ENCODE measurements around the gene MED20.

Gene MED20

GRCh38 chr6:41932378-41932777 lies 11.4 kb upstream of the MED20 start:
- H3K9ac ChIP-seq (ENCODE audit: low read length in 2 of 2) = no peak overlapping the region
- no peak overlapping the region for H3K4me3 ChIP-seq (ENCODE audit: low read length in 2 of 2)
- peaks cover 70% of the 10 kb centered on the region in 2 donors for H3K36me3 ChIP-seq (ENCODE audit: control insufficient read depth in 2 of 2, insufficient read depth in 2 of 2, low read length in 2 of 2)
- peaks cover 11% of the 10 kb centered on the region for H3K4me1 ChIP-seq (ENCODE audit: control insufficient read depth, insufficient read depth, low read length)
- H3K27ac ChIP-seq (ENCODE audit: low read length) = no peak overlapping the region
- no peaks in the 10 kb centered on the region for H3K27me3 ChIP-seq (ENCODE audit: control insufficient read depth in 1 of 2, insufficient read depth in 2 of 2, low read length in 2 of 2)
- no peaks in the 10 kb centered on the region for H3K9me3 ChIP-seq (ENCODE audit: control insufficient read depth in 2 of 2, low read length in 2 of 2)

- H3K9me3 ChIP-seq (ENCODE audit: control insufficient read depth in 2 of 2, low read length in 2 of 2) = no peaks in the 10 kb centered on the region
- H3K36me3 ChIP-seq (ENCODE audit: control insufficient read depth in 2 of 2, insufficient read depth in 2 of 2, low read length in 2 of 2) = peaks cover 72% of the 10 kb centered on the region in 2 donors
- H3K4me3 ChIP-seq (ENCODE audit: low read length in 2 of 2) = no peak overlapping the region
- no peaks in the 10 kb centered on the region for H3K27me3 ChIP-seq (ENCODE audit: control insufficient read depth in 1 of 2, insufficient read depth in 2 of 2, low read length in 2 of 2)
- H3K27ac ChIP-seq (ENCODE audit: low read length) = no peak overlapping the region
- H3K4me1 ChIP-seq (ENCODE audit: control insufficient read depth, insufficient read depth, low read length) = peaks cover 10% of the 10 kb centered on the region
- no peak overlapping the region for H3K9ac ChIP-seq (ENCODE audit: low read length in 2 of 2)
Measured at GRCh38 chr6:41931792-41932191, 10.9 kb upstream of the MED20 start.

- peaks cover 59 to 64% of the 10 kb centered on the region in 2 donors for H3K36me3 ChIP-seq (ENCODE audit: control insufficient read depth in 2 of 2, insufficient read depth in 2 of 2, low read length in 2 of 2)
- H3K4me1 ChIP-seq (ENCODE audit: control insufficient read depth, insufficient read depth, low read length) = no peaks in the 10 kb centered on the region
- H3K4me3 ChIP-seq (ENCODE audit: low read length in 2 of 2) = no peak overlapping the region
- H3K27ac ChIP-seq (ENCODE audit: low read length) = no peak overlapping the region
- no peaks in the 10 kb centered on the region for H3K9me3 ChIP-seq (ENCODE audit: control insufficient read depth in 2 of 2, low read length in 2 of 2)
- H3K27me3 ChIP-seq (ENCODE audit: control insufficient read depth in 1 of 2, insufficient read depth in 2 of 2, low read length in 2 of 2) = no peaks in the 10 kb centered on the region
- H3K9ac ChIP-seq (ENCODE audit: low read length in 2 of 2) = no peak overlapping the region
Measured at GRCh38 chr6:41929924-41930323, 9.0 kb upstream of the MED20 start.

GRCh38 chr6:41927253-41927652 lies 6.3 kb upstream of the MED20 start:
- Histone ChIP-seq H3K4me3 (ENCODE audit: low read length in 2 of 2) (no peak overlapping the region), H3K36me3 (ENCODE audit: control insufficient read depth in 2 of 2, insufficient read depth in 2 of 2, low read length in 2 of 2) (peaks cover 43 to 44% of the 10 kb centered on the region in 2 donors), H3K4me1 (ENCODE audit: control insufficient read depth, insufficient read depth, low read length) (peaks cover 2% of the 10 kb centered on the region), H3K9ac (ENCODE audit: low read length in 2 of 2) (no peak overlapping the region), H3K27ac (ENCODE audit: low read length) (no peak overlapping the region), H3K27me3 (ENCODE audit: control insufficient read depth in 1 of 2, insufficient read depth in 2 of 2, low read length in 2 of 2) (no peaks in the 10 kb centered on the region), H3K9me3 (ENCODE audit: control insufficient read depth in 2 of 2, low read length in 2 of 2) (no peaks in the 10 kb centered on the region)

GRCh38 chr6:41922154-41922553 lies 1.2 kb upstream of the MED20 start:
- Histone ChIP-seq H3K9me3 (ENCODE audit: control insufficient read depth in 2 of 2, low read length in 2 of 2) (no peaks in the 10 kb centered on the region), H3K4me3 (ENCODE audit: low read length in 2 of 2) (peak overlapping the region; percentile 98 to 99), H3K9ac (ENCODE audit: low read length in 2 of 2) (peak overlapping the region; percentile 88 to 99), H3K27me3 (ENCODE audit: control insufficient read depth in 1 of 2, insufficient read depth in 2 of 2, low read length in 2 of 2) (no peaks in the 10 kb centered on the region), H3K27ac (ENCODE audit: low read length) (no peak overlapping the region), H3K36me3 (ENCODE audit: control insufficient read depth in 2 of 2, insufficient read depth in 2 of 2, low read length in 2 of 2) (peaks cover under 1 to 3% of the 10 kb centered on the region in 2 donors), H3K4me1 (ENCODE audit: control insufficient read depth, insufficient read depth, low read length) (peaks cover 20% of the 10 kb centered on the region)

- Histone ChIP-seq H3K36me3 (ENCODE audit: control insufficient read depth in 2 of 2, insufficient read depth in 2 of 2, low read length in 2 of 2) (peaks cover 1 to 2% of the 10 kb centered on the region in 2 donors), H3K27ac (ENCODE audit: low read length) (peak overlapping the region; percentile 98), H3K9me3 (ENCODE audit: control insufficient read depth in 2 of 2, low read length in 2 of 2) (no peaks in the 10 kb centered on the region), H3K4me3 (ENCODE audit: low read length in 2 of 2) (peak overlapping the region; percentile 98 to 99), H3K27me3 (ENCODE audit: control insufficient read depth in 1 of 2, insufficient read depth in 2 of 2, low read length in 2 of 2) (no peaks in the 10 kb centered on the region), H3K9ac (ENCODE audit: low read length in 2 of 2) (peak overlapping the region; percentile 88 to 99), H3K4me1 (ENCODE audit: control insufficient read depth, insufficient read depth, low read length) (peaks cover 20% of the 10 kb centered on the region)
Measured at GRCh38 chr6:41921712-41921998, 716 bp upstream of the MED20 start.

GRCh38 chr6:41917528-41917927 lies 3.4 kb downstream of the MED20 start:
- H3K27me3 ChIP-seq (ENCODE audit: control insufficient read depth in 1 of 2, insufficient read depth in 2 of 2, low read length in 2 of 2) = no peaks in the 10 kb centered on the region
- H3K36me3 ChIP-seq (ENCODE audit: control insufficient read depth in 2 of 2, insufficient read depth in 2 of 2, low read length in 2 of 2) = peaks cover 13 to 27% of the 10 kb centered on the region in 2 donors
- H3K27ac ChIP-seq (ENCODE audit: low read length) = no peak overlapping the region
- no peak overlapping the region for H3K4me3 ChIP-seq (ENCODE audit: low read length in 2 of 2)
- H3K9me3 ChIP-seq (ENCODE audit: control insufficient read depth in 2 of 2, low read length in 2 of 2) = no peaks in the 10 kb centered on the region
- no peak overlapping the region for H3K9ac ChIP-seq (ENCODE audit: low read length in 2 of 2)
- peaks cover 20% of the 10 kb centered on the region for H3K4me1 ChIP-seq (ENCODE audit: control insufficient read depth, insufficient read depth, low read length)

GRCh38 chr6:41914869-41915530 lies 5.9 kb downstream of the MED20 start:
- H3K9ac ChIP-seq (ENCODE audit: low read length in 2 of 2) = no peak overlapping the region
- peaks cover 5% of the 10 kb centered on the region for H3K4me1 ChIP-seq (ENCODE audit: control insufficient read depth, insufficient read depth, low read length)
- H3K4me3 ChIP-seq (ENCODE audit: low read length in 2 of 2) = no peak overlapping the region
- H3K36me3 ChIP-seq (ENCODE audit: control insufficient read depth in 2 of 2, insufficient read depth in 2 of 2, low read length in 2 of 2) = peaks cover 13 to 27% of the 10 kb centered on the region in 2 donors
- no peaks in the 10 kb centered on the region for H3K9me3 ChIP-seq (ENCODE audit: control insufficient read depth in 2 of 2, low read length in 2 of 2)
- no peak overlapping the region for H3K27ac ChIP-seq (ENCODE audit: low read length)
- no peaks in the 10 kb centered on the region for H3K27me3 ChIP-seq (ENCODE audit: control insufficient read depth in 1 of 2, insufficient read depth in 2 of 2, low read length in 2 of 2)

- H3K9me3 ChIP-seq (ENCODE audit: control insufficient read depth in 2 of 2, low read length in 2 of 2) = no peaks in the 10 kb centered on the region
- no peaks in the 10 kb centered on the region for H3K27me3 ChIP-seq (ENCODE audit: control insufficient read depth in 1 of 2, insufficient read depth in 2 of 2, low read length in 2 of 2)
- H3K9ac ChIP-seq (ENCODE audit: low read length in 2 of 2) = no peak overlapping the region
- peaks cover 13 to 27% of the 10 kb centered on the region in 2 donors for H3K36me3 ChIP-seq (ENCODE audit: control insufficient read depth in 2 of 2, insufficient read depth in 2 of 2, low read length in 2 of 2)
- H3K27ac ChIP-seq (ENCODE audit: low read length) = no peak overlapping the region
- H3K4me3 ChIP-seq (ENCODE audit: low read length in 2 of 2) = no peak overlapping the region
- no peaks in the 10 kb centered on the region for H3K4me1 ChIP-seq (ENCODE audit: control insufficient read depth, insufficient read depth, low read length)
Measured at GRCh38 chr6:41914343-41914742, 6.6 kb downstream of the MED20 start.

GRCh38 chr6:41909727-41910126 lies 11.2 kb downstream of the MED20 start:
- H3K9ac ChIP-seq (ENCODE audit: low read length in 2 of 2) = no peak overlapping the region
- H3K27me3 ChIP-seq (ENCODE audit: control insufficient read depth in 1 of 2, insufficient read depth in 2 of 2, low read length in 2 of 2) = no peaks in the 10 kb centered on the region
- no peak overlapping the region for H3K4me3 ChIP-seq (ENCODE audit: low read length in 2 of 2)
- H3K4me1 ChIP-seq (ENCODE audit: control insufficient read depth, insufficient read depth, low read length) = no peaks in the 10 kb centered on the region
- peaks cover 30 to 47% of the 10 kb centered on the region in 2 donors for H3K36me3 ChIP-seq (ENCODE audit: control insufficient read depth in 2 of 2, insufficient read depth in 2 of 2, low read length in 2 of 2)
- no peaks in the 10 kb centered on the region for H3K9me3 ChIP-seq (ENCODE audit: control insufficient read depth in 2 of 2, low read length in 2 of 2)
- no peak overlapping the region for H3K27ac ChIP-seq (ENCODE audit: low read length)

- Histone ChIP-seq H3K9ac (ENCODE audit: low read length in 2 of 2) (no peak overlapping the region), H3K27me3 (ENCODE audit: control insufficient read depth in 1 of 2, insufficient read depth in 2 of 2, low read length in 2 of 2) (no peaks in the 10 kb centered on the region), H3K9me3 (ENCODE audit: control insufficient read depth in 2 of 2, low read length in 2 of 2) (no peaks in the 10 kb centered on the region), H3K4me1 (ENCODE audit: control insufficient read depth, insufficient read depth, low read length) (no peaks in the 10 kb centered on the region), H3K36me3 (ENCODE audit: control insufficient read depth in 2 of 2, insufficient read depth in 2 of 2, low read length in 2 of 2) (peaks cover 20 to 26% of the 10 kb centered on the region in 2 donors), H3K4me3 (ENCODE audit: low read length in 2 of 2) (no peak overlapping the region), H3K27ac (ENCODE audit: low read length) (no peak overlapping the region)
Measured at GRCh38 chr6:41901882-41902519, 18.9 kb downstream of the MED20 start.

Measured in stomach smooth muscle (tissue), 2 donors.